Karpas-422 (cell line): Measurements from ENCODE around the gene SPTBN1. TPM values are rescaled to one million over a fixed set of nuclear protein-coding genes. Genes with fewer than 3 reads are reported as not detected.
"Not testable (repeated sequence)": the region's sequence is repeated elsewhere in the genome, so short reads cannot be mapped to it uniquely, and the experiment has no call there.

Experiments used
- DNase-seq: peaks from one replicate; pipeline ENCODE4 v3.0.0-alpha.2; 2015
- H2AFZ ChIP-seq: fragments of 200-600 bp; sonication (generic); 2 replicates; pipeline ENCODE4 v1.6.1; 2014; ENCODE audit warnings: antibody characterized with exemption, low read length, mixed read lengths
- H3K27ac ChIP-seq: fragments of 200-600 bp; sonication (generic); 2 replicates; pipeline ENCODE4 v1.5.1; 2014; ENCODE audit warnings: mild to moderate bottlenecking, low read length, moderate library complexity
- H3K27me3 ChIP-seq: fragments of 200-600 bp; sonication (generic); 2 replicates; pipeline ENCODE4 v1.6.1; 2014; ENCODE audit warnings: low read length, mixed read lengths
- H3K36me3 ChIP-seq: fragments of 200-600 bp; sonication (generic); 2 replicates; pipeline ENCODE4 v1.6.1; 2014; ENCODE audit warnings: low read length, mixed read lengths; ENCODE audit not compliant: insufficient read depth
- H3K4me1 ChIP-seq: fragments of 200-600 bp; sonication (generic); 2 replicates; pipeline ENCODE4 v1.6.1; 2014; ENCODE audit warnings: mild to moderate bottlenecking, low read length, mixed read lengths
- H3K4me2 ChIP-seq: fragments of 200-600 bp; sonication (generic); 2 replicates; pipeline ENCODE4 v1.6.1; 2014; ENCODE audit warnings: low read length, low read depth, mild to moderate bottlenecking; ENCODE audit not compliant: poor library complexity, severe bottlenecking
- H3K4me3 ChIP-seq: fragments of 200-600 bp; sonication (generic); 2 replicates; pipeline ENCODE4 v1.5.1; 2014; ENCODE audit warnings: mild to moderate bottlenecking, antibody characterized with exemption, low read length, mixed read lengths
- H3K79me2 ChIP-seq: fragments of 200-600 bp; sonication (generic); 2 replicates; pipeline ENCODE4 v1.6.1; 2014; ENCODE audit warnings: mild to moderate bottlenecking, low read length, mixed read lengths
- H3K9ac ChIP-seq: fragments of 200-600 bp; sonication (generic); 2 replicates; pipeline ENCODE4 v1.6.0; 2014; ENCODE audit warnings: low read length
- H3K9me2 ChIP-seq: fragments of 200-600 bp; sonication (generic), shearing (Covaris generic); replicated peaks from 2 replicates; pipeline ENCODE4 v1.6.0; 2014; ENCODE audit warnings: mild to moderate bottlenecking, low read length, moderate library complexity; ENCODE audit not compliant: insufficient read depth
- H3K9me3 ChIP-seq: fragments of 300-700, 200-600 bp; sonication (generic); 2 replicates; pipeline ENCODE4 v1.6.1; 2014; ENCODE audit warnings: low read length, mixed read lengths
- H4K20me1 ChIP-seq: fragments of 200-600 bp; sonication (generic); 2 replicates; pipeline ENCODE4 v1.6.1; 2014; ENCODE audit warnings: mild to moderate bottlenecking, antibody characterized with exemption, low read length, low read depth; ENCODE audit not compliant: insufficient read depth
- total RNA-seq: library from RNA; depleted of rRNA; stranded (reverse); fragments of >200 nt; shearing (Covaris generic); gene quantifications from 2 replicates; pipeline ENCODE4 v1.2.3, GENCODE V29; 2014; ENCODE audit warnings: low replicate concordance

Gene SPTBN1
- total RNA-seq, 1 experiment from 2014 or later, result 6.2 TPM

- no peak for DNase-seq
- Histone ChIP-seq H3K27ac (no peak overlapping the region), H3K79me2 (no peaks in the 10 kb centered on the region), H4K20me1 (no peaks in the 10 kb centered on the region), H3K4me3 (no peak overlapping the region), H3K9ac (no peak overlapping the region), H3K4me1 (no peaks in the 10 kb centered on the region), H3K4me2 (no peak overlapping the region), H3K36me3 (no peaks in the 10 kb centered on the region), H2AFZ (no peak overlapping the region), H3K27me3 (no peaks in the 10 kb centered on the region), H3K9me3 (no peaks in the 10 kb centered on the region), H3K9me2 (no peaks in the 10 kb centered on the region)
These were observed 68.3 kb downstream of the SPTBN1 start for GRCh38 chr2:54524226-54524991.

GRCh38 chr2:54525321-54525720, 69.2 kb downstream of the SPTBN1 start:
- H3K9ac ChIP-seq, result no peak overlapping the region
- H3K79me2 ChIP-seq, result no peaks in the 10 kb centered on the region
- H3K9me2 ChIP-seq, result no peaks in the 10 kb centered on the region
- no peak overlapping the region for H3K4me3 ChIP-seq
- no peak overlapping the region for H3K4me2 ChIP-seq
- no peak overlapping the region for H2AFZ ChIP-seq
- no peaks in the 10 kb centered on the region for H3K36me3 ChIP-seq
- no peaks in the 10 kb centered on the region for H3K4me1 ChIP-seq
- H4K20me1 ChIP-seq, result no peaks in the 10 kb centered on the region
- H3K9me3 ChIP-seq, result no peaks in the 10 kb centered on the region
- no peak overlapping the region for H3K27ac ChIP-seq
- H3K27me3 ChIP-seq, result no peaks in the 10 kb centered on the region
- no peak for DNase-seq

GRCh38 chr2:54526226-54526879, 70.2 kb downstream of the SPTBN1 start:
- H3K9me3 ChIP-seq, result no peaks in the 10 kb centered on the region
- H3K79me2 ChIP-seq, result no peaks in the 10 kb centered on the region
- H4K20me1 ChIP-seq, result no peaks in the 10 kb centered on the region
- no peak overlapping the region for H3K4me3 ChIP-seq
- H3K4me2 ChIP-seq, result no peak overlapping the region
- no peaks in the 10 kb centered on the region for H3K27me3 ChIP-seq
- H3K36me3 ChIP-seq, result no peaks in the 10 kb centered on the region
- H3K9ac ChIP-seq, result no peak overlapping the region
- no peak for DNase-seq
- no peaks in the 10 kb centered on the region for H3K4me1 ChIP-seq
- no peaks in the 10 kb centered on the region for H3K9me2 ChIP-seq
- no peak overlapping the region for H3K27ac ChIP-seq
- no peak overlapping the region for H2AFZ ChIP-seq

GRCh38 chr2:54528311-54528955, 72.3 kb downstream of the SPTBN1 start:
- no peaks in the 10 kb centered on the region for H3K4me1 ChIP-seq
- H3K9me3 ChIP-seq, result no peaks in the 10 kb centered on the region
- H3K4me2 ChIP-seq, result no peak overlapping the region
- H3K79me2 ChIP-seq, result no peaks in the 10 kb centered on the region
- H3K27ac ChIP-seq, result no peak overlapping the region
- no peaks in the 10 kb centered on the region for H3K9me2 ChIP-seq
- no peak for DNase-seq
- H2AFZ ChIP-seq, result no peak overlapping the region
- no peaks in the 10 kb centered on the region for H3K36me3 ChIP-seq
- no peak overlapping the region for H3K4me3 ChIP-seq
- no peak overlapping the region for H3K9ac ChIP-seq
- no peaks in the 10 kb centered on the region for H3K27me3 ChIP-seq
- no peaks in the 10 kb centered on the region for H4K20me1 ChIP-seq

- H3K9ac ChIP-seq, result not testable (repeated sequence)
These were observed 73.4 kb downstream of the SPTBN1 start for GRCh38 chr2:54529518-54529917.

GRCh38 chr2:54529935-54530334, 73.8 kb downstream of the SPTBN1 start:
- Histone ChIP-seq H3K36me3 (no peaks in the 10 kb centered on the region), H3K9ac (no peak overlapping the region), H2AFZ (no peak overlapping the region), H3K9me2 (no peaks in the 10 kb centered on the region), H3K27me3 (no peaks in the 10 kb centered on the region), H4K20me1 (no peaks in the 10 kb centered on the region), H3K79me2 (no peaks in the 10 kb centered on the region), H3K27ac (no peak overlapping the region), H3K4me2 (no peak overlapping the region), H3K4me1 (no peaks in the 10 kb centered on the region), H3K4me3 (no peak overlapping the region), H3K9me3 (no peaks in the 10 kb centered on the region)
- DNase-seq, result no peak

More at GRCh38 chr2:54529518-54529917, 73.4 kb downstream of the SPTBN1 start:
- not testable (repeated sequence) for H3K79me2 ChIP-seq, H3K9me2 ChIP-seq, H2AFZ ChIP-seq, H3K4me2 ChIP-seq, H3K27ac ChIP-seq, H3K9me3 ChIP-seq, H3K27me3 ChIP-seq, H4K20me1 ChIP-seq, H3K4me3 ChIP-seq, DNase-seq, H3K36me3 ChIP-seq, H3K4me1 ChIP-seq

GRCh38 chr2:54531558-54531957, 75.4 kb downstream of the SPTBN1 start:
- no peaks in the 10 kb centered on the region for H3K4me1 ChIP-seq
- no peak overlapping the region for H3K4me2 ChIP-seq
- no peak overlapping the region for H3K4me3 ChIP-seq
- H3K27me3 ChIP-seq, result no peaks in the 10 kb centered on the region
- no peaks in the 10 kb centered on the region for H3K79me2 ChIP-seq
- H3K9ac ChIP-seq, result no peak overlapping the region
- no peaks in the 10 kb centered on the region for H3K9me2 ChIP-seq
- no peaks in the 10 kb centered on the region for H3K9me3 ChIP-seq
- no peak for DNase-seq
- H2AFZ ChIP-seq, result no peak overlapping the region
- no peak overlapping the region for H3K27ac ChIP-seq
- no peaks in the 10 kb centered on the region for H3K36me3 ChIP-seq
- H4K20me1 ChIP-seq, result no peaks in the 10 kb centered on the region

- no peak overlapping the region for H3K9ac ChIP-seq
- no peaks in the 10 kb centered on the region for H3K4me1 ChIP-seq
These were observed 78.1 kb downstream of the SPTBN1 start for GRCh38 chr2:54534221-54534620.

More at GRCh38 chr2:54534221-54534620, 78.1 kb downstream of the SPTBN1 start:
- Histone ChIP-seq H3K9me3 (no peaks in the 10 kb centered on the region), H3K36me3 (no peaks in the 10 kb centered on the region), H3K4me2 (no peak overlapping the region), H4K20me1 (no peaks in the 10 kb centered on the region), H3K9me2 (no peaks in the 10 kb centered on the region), H3K4me3 (no peak overlapping the region), H3K27me3 (no peaks in the 10 kb centered on the region), H3K79me2 (no peaks in the 10 kb centered on the region), H3K27ac (no peak overlapping the region), H2AFZ (no peak overlapping the region)
- no peak for DNase-seq
